Erythroblast (primary cell): Measurements from ENCODE around the gene SETD6.
"Not testable (repeated sequence)": the region's sequence is repeated elsewhere in the genome, so short reads cannot be mapped to it uniquely, and the experiment has no call there.

ENCODE experiments used
- DNase-seq, 2 experiments: peaks; one replicate each; lab custom pipeline; 2025; lab: John Stamatoyannopoulos, UW
- GATA1 ChIP-seq: IDR thresholded peaks from 2 replicates; pipeline ENCODE4 v1.6.1; 2011; ENCODE audit warnings: low read depth, mild to moderate bottlenecking, control low read depth, low read length, moderate library complexity
- POLR2A ChIP-seq: IDR thresholded peaks from 2 replicates; pipeline ENCODE4 v1.6.1; 2011; ENCODE audit warnings: mild to moderate bottlenecking, low read length

SETD6 gene

GRCh38 chr16:58485184-58485887 is 30.0 kb upstream of the SETD6 start:
- TF ChIP-seq POLR2A: no peak
- TF ChIP-seq GATA1: no peak
- no peak for DNase-seq

DNA sequence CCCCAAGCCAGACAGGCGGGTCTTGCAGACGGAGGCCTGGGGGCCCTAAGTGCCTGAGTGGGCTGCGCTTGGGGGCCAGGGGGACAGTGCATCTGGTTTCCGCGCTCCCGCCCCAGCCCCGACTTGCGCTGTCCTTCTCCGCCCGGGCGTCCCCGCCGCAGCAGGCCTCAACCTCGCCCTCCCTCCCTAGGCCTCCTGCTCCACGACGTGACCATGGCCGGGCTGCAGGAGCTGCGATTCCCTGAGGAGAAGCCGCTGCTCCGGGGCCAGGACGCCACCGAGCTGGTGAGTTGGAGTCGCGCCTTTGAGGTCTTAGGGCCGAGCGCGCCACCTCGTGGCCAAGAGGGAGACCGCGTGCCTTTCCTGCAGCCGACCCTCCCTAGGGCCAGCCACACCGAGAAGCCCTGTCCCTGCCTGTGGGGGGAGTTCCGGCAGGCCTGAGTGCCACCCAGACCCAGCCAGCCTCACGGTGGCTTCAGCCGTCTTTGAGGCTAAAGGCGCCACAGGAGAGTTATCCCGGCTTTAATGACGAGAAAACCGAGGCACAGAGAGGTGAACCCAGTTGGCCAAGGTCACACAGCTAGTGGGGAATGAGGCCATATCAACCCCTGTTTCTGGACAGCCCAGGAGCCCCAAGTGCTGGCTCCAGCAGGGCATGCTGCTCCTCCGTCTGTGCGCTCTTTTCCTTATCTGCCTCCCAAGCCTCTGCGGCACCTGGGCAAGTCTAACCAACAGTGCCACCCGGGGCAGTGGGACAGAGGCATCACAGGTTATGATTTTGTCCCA is 27.6 kb upstream of the SETD6 start:
- peak; percentile 83 to 90 for DNase-seq
- TF ChIP-seq GATA1 (no peak), POLR2A (no peak)

DNA sequence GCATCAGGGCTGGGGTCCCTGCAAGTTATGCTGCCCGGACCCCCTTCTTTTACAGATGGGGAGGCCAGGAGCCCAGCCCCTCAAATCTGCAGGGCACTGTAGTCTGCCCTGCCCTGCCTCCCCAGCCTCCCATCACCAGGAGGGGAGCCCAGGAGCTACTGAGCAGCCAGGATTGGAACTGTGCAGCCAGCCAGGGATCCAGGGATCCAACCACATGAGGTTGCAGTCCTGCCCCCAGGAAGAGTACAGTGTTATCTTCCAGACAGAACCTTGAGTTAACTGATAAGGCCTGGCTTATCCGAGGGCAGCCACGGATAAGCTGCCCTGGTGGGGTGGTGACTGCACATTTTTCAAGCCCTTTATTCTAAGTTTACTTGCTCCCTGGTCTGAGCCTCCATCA is 26.8 kb upstream of the SETD6 start:
- DNase-seq: peak; percentile 59 to 88
- TF ChIP-seq GATA1 (no peak), POLR2A (no peak)

DNA sequence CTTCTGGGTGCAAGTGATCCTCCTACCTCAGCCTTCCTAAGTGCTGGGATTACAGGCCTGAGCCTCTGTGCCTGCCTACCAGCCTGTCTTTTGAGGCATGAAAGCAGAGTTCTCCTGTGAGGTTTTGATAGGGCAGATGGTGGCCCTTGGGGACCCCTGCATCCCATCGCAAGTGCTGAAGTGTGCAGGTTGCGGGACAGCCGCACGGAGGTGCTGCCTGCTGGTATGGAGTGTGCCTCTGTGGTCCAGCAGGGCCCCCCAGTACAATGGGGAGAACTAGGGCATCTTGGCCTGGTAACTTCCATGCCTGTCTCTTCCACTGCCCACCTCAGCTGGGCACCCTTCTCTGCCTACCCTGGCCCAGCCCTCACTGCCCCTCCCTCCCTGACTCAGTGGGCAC is 25.3 kb upstream of the SETD6 start:
- no peak for TF ChIP-seq POLR2A
- TF ChIP-seq GATA1: no peak
- DNase-seq: no peak

- not testable (repeated sequence) for DNase-seq
These were observed 24.8 kb upstream of the SETD6 start for GRCh38 chr16:58490539-58490938.

DNA sequence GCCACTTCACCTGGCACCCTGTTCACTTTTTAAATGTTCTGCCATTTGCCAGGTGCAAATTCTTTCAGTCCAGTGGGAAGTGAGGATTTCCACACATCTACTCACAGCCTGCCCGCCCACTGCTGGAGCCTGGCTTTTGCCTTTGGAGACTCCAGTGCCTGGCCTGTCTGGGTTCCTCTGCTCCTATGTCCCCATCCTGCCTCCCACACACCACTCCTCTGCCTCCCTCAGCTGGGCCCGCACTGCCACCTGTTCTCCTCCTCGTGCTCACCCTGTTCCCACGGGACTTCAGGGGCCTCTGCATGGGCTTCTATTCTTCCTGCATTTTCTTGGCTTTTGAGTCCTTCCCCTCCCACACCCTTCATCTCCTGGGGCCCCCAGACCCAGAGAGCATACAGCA is 23.3 kb upstream of the SETD6 start:
- no peak for TF ChIP-seq POLR2A
- no peak for TF ChIP-seq GATA1
- DNase-seq: no peak

- TF ChIP-seq GATA1 (no peak), POLR2A (no peak)
- DNase-seq: peak; percentile 20 to 27
These were observed 22.6 kb upstream of the SETD6 start for GRCh38 chr16:58492735-58493134.

DNA sequence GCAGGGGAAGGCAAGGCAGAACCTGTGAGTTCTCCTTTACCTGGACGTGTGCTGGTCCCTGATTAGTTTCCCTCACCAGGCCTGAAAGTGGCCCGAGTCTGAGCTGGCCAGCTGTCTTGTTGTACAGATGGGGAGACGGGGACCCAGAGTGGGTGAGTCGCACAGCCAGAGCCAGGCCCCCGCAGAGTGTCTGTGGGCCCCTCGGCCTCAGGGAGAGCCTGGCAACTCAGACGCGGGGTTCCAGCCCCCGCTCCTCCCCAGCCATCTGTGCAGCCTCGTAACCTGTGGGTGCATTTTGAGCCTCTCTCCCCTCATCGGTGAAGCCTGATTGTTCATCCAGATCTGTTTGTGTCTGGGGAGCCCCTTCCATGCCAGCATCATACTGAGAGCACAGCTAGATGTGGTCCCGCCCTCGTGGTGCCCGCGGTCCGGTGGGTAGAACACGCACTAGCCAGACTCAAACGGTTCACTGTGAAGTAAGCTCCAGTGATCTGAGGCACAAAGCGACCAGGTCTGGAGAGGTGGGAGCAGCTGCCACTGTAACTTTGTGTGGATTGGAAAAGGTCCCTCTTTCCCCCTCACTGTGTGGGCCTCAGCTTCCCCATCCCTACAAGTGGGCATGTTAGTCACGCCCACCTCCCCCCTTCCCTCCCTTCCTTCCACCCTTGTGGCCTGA is 21.4 kb upstream of the SETD6 start:
- TF ChIP-seq GATA1: no peak
- no peak for TF ChIP-seq POLR2A
- no peak for DNase-seq

GRCh38 chr16:58494981-58495520 is 20.3 kb upstream of the SETD6 start:
- DNase-seq: peak; percentile 89 to 91
- TF ChIP-seq POLR2A (no peak), GATA1 (no peak)

GRCh38 chr16:58495521-58496331 is 19.6 kb upstream of the SETD6 start:
- no peak for TF ChIP-seq POLR2A
- no peak for TF ChIP-seq GATA1
- no peak for DNase-seq

DNA sequence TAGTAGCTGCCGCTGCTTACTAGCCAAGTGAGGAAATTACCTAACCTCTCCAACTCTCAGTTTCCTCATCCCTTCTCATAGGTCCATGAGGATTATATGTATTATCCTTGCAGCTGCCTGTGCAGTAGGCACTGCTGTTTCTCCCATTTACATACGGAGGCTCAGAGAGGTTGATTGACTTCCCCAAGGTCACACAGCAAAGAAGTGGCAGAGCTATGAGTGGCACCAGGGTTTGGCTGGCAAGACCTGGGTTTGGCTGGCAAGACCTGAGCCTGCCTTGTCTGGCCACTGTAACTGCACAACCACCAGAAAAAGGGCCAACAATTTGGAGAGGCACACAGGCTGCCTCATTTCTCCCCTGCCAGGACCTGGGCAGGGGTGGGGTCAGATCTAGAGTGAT is 17.8 kb upstream of the SETD6 start:
- DNase-seq: no peak
- no peak for TF ChIP-seq POLR2A
- no peak for TF ChIP-seq GATA1

DNA sequence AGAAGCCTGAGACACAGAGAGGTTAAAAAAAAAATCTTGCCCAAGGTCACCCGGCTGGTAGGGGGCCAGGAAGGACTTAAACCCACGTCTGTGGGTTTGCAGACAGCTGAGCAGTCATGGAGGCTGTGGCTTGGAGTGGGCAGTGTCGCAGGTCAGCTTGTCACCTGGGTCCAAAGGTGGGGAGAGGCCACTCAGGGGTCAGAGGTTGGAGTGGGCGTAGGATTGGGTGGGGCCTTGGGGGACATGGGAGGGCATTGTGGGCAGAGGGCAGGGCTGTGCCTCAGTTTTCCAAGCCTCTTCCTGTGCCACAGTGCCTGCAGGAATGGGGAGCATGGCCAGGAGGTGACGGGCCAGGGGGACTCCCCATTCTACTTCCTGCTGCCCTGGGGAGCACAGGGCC is 17.4 kb upstream of the SETD6 start:
- TF ChIP-seq POLR2A (no peak), GATA1 (no peak)
- DNase-seq: no peak
